HG03442 (cell line): ENCODE measurements around the gene TTC24.
"Not testable (repeated sequence)": the region's sequence is repeated elsewhere in the genome, so short reads cannot be mapped to it uniquely, and the experiment has no call there.

Experiments used
- ATAC-seq: cut with Tn5 transposase; IDR thresholded peaks from one replicate; pipeline ENCODE4 v1.9.1; 2021; ENCODE audit warnings: mild to moderate bottlenecking, moderate library complexity; ENCODE audit not compliant: unreplicated experiment

The TTC24 gene

GRCh38 chr1:156579472-156579871 lies at the start of gene TTC24:
Gene TTC24 (plus strand): TSS chr1:156579723. CDS start chr1:156581365, 1,642 bp downstream.
- no peak for ATAC-seq

- ATAC-seq = no peak
Measured at GRCh38 chr1:156530006-156530405, 49.5 kb upstream of the TTC24 start.

- no peak for ATAC-seq
Measured at GRCh38 chr1:156532374-156532773, 47.1 kb upstream of the TTC24 start.

GRCh38 chr1:156533568-156534220 lies 45.8 kb upstream of the TTC24 start:
- no peak for ATAC-seq

- no peak for ATAC-seq
Measured at GRCh38 chr1:156534424-156535060, 45.0 kb upstream of the TTC24 start.

DNA sequence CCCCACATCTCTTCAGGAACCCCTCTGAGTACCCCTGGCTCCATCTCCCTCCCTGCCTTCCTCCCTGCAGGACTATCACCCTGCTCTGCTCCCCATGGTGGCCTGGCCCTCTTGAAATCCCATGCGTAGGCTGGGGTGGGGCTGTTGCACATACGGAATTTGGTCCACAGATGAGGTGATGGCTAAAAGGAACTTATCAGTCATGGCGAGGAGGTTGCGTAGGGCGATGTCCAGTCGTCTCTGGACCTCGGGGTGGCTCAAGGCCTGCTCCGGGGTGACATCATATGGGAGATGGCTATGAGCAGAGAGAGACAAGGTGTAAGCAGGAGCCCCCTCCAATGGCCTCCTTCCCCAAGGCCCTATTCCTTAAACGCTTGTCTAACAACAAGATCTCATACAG lies 42.5 kb upstream of the TTC24 start:
- no peak for ATAC-seq

GRCh38 chr1:156538711-156539440 lies 40.6 kb upstream of the TTC24 start:
- ATAC-seq = no peak

- no peak for ATAC-seq
Measured at GRCh38 chr1:156539818-156540355, 39.6 kb upstream of the TTC24 start.

- no peak for ATAC-seq
Measured at GRCh38 chr1:156540955-156541354, 38.6 kb upstream of the TTC24 start.

GRCh38 chr1:156543066-156543465 lies 36.5 kb upstream of the TTC24 start:
- ATAC-seq = no peak

DNA sequence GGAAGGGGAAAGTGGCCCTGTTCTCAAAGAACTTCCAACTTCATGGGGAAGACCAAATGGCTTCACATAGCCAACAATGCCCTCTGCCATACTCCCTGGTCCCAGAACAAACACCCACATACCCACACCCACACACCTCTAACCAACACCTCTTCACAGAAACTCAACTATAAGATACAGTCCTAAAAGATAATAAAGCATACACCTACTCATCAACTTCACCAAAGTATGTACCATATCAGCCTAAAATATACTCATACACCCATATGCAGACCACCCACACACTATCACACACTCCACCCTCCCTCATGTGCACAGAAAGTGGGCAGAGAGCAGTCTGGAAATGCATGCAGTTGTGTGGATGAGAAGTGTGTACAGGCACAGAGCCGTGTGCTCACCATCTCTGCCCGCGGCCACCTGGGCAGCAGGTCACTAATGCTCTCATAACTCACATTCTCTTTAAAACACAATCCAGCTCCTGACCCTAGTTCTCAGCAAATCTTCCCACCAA lies 34.9 kb upstream of the TTC24 start:
- ATAC-seq = no peak

DNA sequence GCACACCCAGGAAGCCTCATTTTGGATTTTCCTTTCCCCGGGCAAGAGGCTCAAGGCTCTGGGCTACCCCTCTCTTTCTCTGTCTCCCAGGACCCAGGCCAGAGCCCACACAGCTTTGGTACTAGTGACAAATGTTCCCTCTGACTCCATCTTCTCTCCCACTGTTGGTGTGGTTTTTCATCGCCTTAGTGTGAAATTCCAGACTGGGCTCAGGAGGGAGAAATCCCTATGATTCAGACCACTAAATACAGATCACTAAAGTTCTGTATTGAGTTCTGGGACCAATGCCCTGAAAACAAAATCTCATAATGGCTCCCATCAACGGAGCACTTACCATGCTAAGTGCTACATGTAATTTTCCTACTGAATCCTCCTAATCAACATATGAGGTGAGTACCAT lies 33.3 kb upstream of the TTC24 start:
- ATAC-seq = no peak

DNA sequence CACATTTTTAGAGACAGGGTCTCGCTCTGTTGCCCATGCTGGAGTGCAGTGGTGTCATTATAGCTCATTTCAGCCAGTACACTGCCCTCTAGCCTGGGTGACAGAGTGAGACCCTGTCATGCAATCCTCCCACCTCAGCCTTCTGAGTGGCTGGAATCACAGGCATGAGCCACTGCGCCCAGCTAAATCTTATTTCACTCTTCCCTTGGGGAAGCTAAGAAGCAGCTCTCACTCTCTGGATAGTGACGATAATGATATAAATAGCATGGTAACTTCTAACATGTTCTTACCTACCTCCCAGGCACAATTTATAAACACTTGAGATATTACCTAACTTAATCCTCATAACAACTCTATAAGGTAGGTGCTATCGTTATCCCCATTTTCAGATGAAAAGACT lies 32.1 kb upstream of the TTC24 start:
- ATAC-seq = no peak

GRCh38 chr1:156547982-156548381 lies 31.5 kb upstream of the TTC24 start:
- no peak for ATAC-seq

- ATAC-seq = no peak
Measured at GRCh38 chr1:156549390-156549789, 30.1 kb upstream of the TTC24 start.

DNA sequence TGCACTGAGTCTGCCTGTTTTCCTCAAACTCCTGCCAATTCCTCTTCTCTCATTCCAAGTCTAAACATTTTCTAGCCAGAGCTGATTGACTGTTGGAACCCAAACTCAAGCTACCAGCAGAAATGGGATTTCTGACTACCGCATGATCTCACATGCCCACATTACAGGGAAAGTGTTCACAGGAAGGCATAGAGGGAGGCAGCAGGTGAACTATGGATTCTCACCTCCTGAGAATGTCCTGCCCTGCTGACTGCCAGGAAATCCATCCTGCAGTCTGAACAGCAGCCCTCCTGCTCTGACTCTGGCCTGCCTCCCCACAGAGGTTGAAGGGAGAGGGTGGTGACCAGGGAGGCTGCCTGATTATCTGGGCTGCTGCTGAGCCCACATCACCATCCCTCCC lies 29.7 kb upstream of the TTC24 start:
- ATAC-seq = no peak

DNA sequence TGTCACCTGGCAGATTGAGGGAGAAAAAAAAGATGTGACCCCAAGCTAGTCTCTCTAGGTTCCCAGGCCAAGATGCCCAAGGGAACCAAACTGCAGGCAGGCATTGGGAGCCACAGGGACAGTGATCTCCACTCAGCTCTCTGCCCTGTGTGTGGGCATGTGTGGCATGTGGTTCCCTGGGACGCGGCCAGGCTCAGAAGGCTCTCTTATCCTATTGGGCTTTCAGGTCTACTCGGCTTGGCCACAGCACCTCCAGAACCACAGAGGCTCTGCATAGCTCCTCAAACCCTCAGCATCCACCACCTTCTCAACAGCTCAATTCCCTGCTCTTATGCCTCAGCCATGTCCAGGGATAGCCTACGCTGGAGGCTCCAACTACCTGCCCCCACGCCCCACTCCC lies 29.2 kb upstream of the TTC24 start:
- ATAC-seq = no peak

DNA sequence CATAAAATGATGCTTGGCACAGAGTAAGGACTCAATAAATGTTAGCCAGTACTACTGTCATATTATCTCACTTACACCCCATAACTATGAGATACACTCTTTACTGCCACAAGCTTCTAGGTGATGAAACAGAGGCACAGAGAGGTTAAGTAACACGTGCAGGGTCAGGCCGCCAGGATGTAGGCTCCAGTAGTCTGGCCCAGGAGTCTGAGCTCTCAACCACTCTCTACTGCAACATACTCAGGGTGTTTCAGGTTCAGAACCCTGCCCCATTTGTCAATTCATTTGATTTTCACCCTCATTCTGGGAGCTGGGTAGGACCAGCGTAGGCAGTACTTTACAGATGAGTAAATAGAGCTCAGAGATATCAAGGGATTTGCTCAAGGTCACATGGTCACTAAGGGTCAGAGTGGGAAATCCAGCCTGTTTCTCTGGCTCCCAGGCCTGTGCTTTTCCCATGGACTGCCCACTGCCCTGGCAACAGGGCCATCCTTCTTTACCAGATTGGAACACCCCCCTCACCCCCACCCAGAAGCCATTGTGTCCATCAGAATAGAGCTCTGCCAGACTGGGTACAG lies 28.4 kb upstream of the TTC24 start:
- ATAC-seq = no peak

DNA sequence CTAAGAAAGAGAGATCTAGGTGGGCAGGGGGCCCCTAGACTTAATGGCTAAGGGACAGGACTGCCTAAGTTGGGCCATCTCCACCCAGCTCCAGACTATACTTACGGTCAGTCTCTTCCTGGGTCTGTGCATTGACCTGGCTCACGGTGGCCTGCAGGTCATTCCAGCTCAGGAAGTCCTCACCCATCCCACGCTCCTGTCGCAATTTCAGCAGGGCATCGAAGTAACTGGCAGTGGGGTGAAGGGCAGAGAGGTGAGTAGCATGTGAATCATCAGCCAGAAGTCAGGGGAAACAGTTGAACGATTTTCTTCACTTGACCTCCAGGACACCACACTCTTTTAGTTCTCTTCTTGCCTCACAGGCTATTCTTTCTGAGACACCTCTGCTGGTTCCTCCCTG lies 27.7 kb upstream of the TTC24 start:
- no peak for ATAC-seq

DNA sequence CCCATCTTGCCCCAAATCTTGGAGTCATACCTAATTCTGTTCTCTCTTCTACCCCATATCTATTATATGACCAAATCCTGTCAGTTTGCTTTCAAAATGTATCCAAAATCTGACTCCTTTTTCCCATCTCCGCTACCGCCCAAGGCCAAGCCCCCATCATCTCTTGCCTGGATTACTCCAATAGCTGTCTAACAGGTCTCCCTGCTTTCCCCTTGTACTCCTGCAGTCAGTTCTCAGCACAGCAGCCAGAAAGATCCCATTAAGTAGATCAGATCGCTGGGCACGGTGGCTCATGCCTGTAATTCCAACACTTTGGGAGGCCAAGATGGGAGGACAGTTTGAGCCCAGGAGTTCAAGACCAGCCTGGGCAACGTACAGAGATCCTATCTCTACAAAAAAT lies 27.0 kb upstream of the TTC24 start:
- ATAC-seq = no peak

DNA sequence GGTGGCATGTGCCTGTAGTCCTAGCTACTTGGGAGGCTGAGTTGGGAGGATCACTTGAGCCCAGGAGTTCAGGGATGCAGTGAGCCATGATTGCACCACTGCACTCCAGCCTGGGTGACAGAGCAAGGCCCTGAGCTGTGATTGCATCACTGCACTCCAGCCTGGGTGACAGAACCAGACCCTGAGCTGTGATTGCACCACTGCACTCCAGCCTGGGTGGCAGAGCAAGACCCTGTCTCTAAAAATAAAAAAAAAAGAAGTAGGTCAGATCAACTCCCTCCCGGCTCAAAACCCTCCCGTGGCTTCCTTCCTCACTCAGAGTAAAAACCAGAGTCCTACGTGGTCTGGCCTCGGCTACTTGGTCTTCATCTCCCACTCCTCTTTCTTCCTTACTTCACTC lies 26.6 kb upstream of the TTC24 start:
- not testable (repeated sequence) for ATAC-seq
